Measurements from ENCODE around the gene SZT2. TPM values are rescaled to one million over a fixed set of nuclear protein-coding genes. Genes with fewer than 3 reads are reported as not detected.
A peak's percentile ranks its signal among the peaks of the same experiment; 100 is the strongest.

The SZT2 gene
- total and polyA plus RNA-seq, 2 of the 13 experiments (the other 11 are each of a cell fraction or from before 2014, with no cell fraction given), result 8.0 to 8.8 TPM

GRCh38 chr1:43389326-43390313 is at the start of gene SZT2, which contains the start of gene MED8 (continued):
- peak; percentile 72; the same call in 1 of the 2 replicates for TF ChIP-seq ZNF414 (CRISPR knock-in tag; IDR thresholded peaks at IDR 0.05)
- TF ChIP-seq MTF1 (CRISPR knock-in tag; IDR thresholded peaks at IDR 0.05), result no peak
- no peak; the same call in 1 of the 2 replicates for TF ChIP-seq IRX3 (CRISPR knock-in tag; IDR thresholded peaks at IDR 0.05; ENCODE audit: borderline replicate concordance, low read depth)
- TF ChIP-seq ZNF782 (CRISPR knock-in tag; IDR thresholded peaks at IDR 0.05; ENCODE audit: borderline replicate concordance), result peak; percentile 67; the same call in 1 of the 2 replicates
- no peak for TF ChIP-seq FOXK2 (IDR thresholded peaks at IDR 0.05)
- TF ChIP-seq ZZZ3 (CRISPR knock-in tag; IDR thresholded peaks at IDR 0.05; ENCODE audit: borderline replicate concordance), result peak; percentile 48; the same call in 1 of the 2 replicates
- no peak for TF ChIP-seq POLR2AphosphoS2 (IDR thresholded peaks at IDR 0.05; ENCODE audit: low read depth, low read length)
- no peak; the same call in 1 of the 2 replicates for TF ChIP-seq ZBTB20 (CRISPR knock-in tag; IDR thresholded peaks at IDR 0.05; ENCODE audit: borderline replicate concordance, low read depth)
- no peak for TF ChIP-seq ZNF549 (CRISPR knock-in tag; IDR thresholded peaks at IDR 0.05)
- TF ChIP-seq ZNF720 (CRISPR knock-in tag; IDR thresholded peaks at IDR 0.05), result no peak
- TF ChIP-seq ZNF629 (CRISPR knock-in tag; conservative IDR thresholded peaks at IDR 0.05), result no peak; the same call in 1 of the 2 replicates
- no peak for TF ChIP-seq KLF9 (CRISPR knock-in tag; IDR thresholded peaks at IDR 0.05; ENCODE audit: low read depth)
- TF ChIP-seq ELF3 (CRISPR knock-in tag; IDR thresholded peaks at IDR 0.05), result 0 out of 2 replicates have a peak, but pooled peaks have one; percentile 29
- no peak for TF ChIP-seq MBNL3 (CRISPR knock-in tag; conservative IDR thresholded peaks at IDR 0.05)
- no peak for TF ChIP-seq MED13 (CRISPR knock-in tag; IDR thresholded peaks at IDR 0.05)
- TF ChIP-seq ZNF777 (CRISPR knock-in tag; IDR thresholded peaks at IDR 0.05), result 0 out of 2 replicates have a peak, but pooled peaks have one; percentile 15
- no peak for TF ChIP-seq ZNF318 (CRISPR knock-in tag; IDR thresholded peaks at IDR 0.05)
- 0 out of 2 replicates have a peak, but pooled peaks have one; percentile 61 for TF ChIP-seq ZBTB2 (CRISPR knock-in tag; IDR thresholded peaks at IDR 0.05; ENCODE audit: low read depth)
- TF ChIP-seq FOXP1 (IDR thresholded peaks at IDR 0.05), result no peak
- TF ChIP-seq FOXP1 (CRISPR knock-in tag; IDR thresholded peaks at IDR 0.05), result no peak
